Middle frontal gyrus (tissue), 1 donor: ENCODE results near the gene SYT3.
"Not testable (repeated sequence)": the region's sequence is repeated elsewhere in the genome, so short reads cannot be mapped to it uniquely, and the experiment has no call there.

Experiments
- DNase-seq: peaks from one replicate; pipeline ENCODE4 v3.0.0-alpha.2; 2015; ENCODE audit warnings: low spot score; ENCODE audit errors: extremely low spot score

Gene SYT3

DNA sequence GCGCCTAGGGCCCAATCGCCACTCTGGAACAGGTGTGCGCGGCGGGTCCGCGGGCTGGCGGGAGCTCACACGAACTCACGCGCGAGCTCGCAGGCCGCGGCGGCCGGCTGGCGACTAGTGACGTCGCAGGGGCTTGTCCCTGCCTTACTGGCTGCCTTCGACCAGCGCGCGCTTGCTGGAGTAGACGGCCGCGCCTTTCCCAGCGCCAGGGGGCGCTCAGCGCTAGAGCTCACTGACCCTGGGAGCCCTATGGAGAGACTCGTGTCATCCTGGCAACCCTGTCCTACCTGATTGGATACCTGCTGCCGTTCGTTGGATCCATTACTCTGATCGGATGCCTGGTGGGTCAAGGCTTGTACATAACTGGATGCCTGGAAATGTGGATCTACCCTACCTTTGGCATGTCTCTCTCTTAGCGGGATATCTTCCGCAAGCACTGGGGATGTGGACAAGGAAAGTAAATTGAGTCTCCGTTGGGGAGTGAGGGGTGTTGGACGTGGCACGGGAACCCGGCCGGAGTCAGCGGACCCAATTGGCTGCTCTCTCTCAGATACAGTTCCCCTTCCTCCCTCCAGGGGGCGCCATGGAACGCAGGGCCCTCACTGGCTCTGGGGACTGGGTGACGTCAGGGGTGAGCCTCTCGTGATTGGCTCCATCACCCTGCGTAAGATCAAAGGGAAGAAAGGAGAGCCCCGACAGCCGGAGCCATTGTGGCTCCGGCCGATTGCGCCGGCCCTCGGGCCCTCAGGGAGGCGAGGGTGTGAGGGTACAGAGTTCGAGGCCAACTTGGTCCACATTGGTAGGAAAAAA, 35.2 kb downstream of the SYT3 start:
- not testable (repeated sequence) for DNase-seq

DNA sequence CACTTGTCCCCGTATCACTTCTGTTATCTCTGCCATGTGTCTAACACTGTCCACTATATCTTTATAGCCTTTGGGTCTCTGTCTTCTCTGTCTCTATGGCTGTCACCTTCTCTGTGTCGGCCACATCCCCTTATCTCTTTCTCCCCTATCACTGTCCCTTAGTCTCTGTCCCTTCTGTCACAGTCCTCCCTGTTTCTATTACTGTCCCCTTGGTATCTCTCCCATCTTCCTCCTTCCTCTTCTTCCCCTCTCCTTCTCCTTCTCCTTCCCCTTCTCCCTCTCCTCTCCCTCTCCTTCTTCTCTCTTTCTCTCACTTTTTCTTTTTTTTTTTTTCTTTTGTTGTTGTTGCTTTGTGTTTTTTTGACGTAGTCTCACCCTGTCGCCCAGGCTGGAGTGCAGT, 36.7 kb downstream of the SYT3 start:
- DNase-seq: no peak

- DNase-seq: no peak
These were observed 37.2 kb downstream of the SYT3 start for GRCh38 chr19:50602496-50602895.

DNA sequence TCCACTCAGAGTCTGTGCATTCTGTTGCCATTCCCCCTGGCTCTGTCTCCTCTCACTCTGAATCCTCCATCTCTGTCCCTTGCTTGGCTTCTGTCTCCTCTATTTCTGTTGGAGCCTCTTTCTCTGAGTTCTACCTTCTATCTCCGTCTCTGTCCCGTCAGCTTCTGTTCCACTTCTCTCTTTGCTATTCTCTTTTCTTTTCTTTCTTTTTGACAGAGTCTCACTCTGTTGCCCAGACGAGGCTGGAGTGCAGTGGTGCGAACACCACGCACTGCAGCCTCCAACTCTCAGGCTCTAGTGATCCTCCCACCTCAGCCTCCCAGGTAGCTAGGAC, 37.6 kb downstream of the SYT3 start:
- no peak for DNase-seq

- DNase-seq: no peak
These were observed 38.1 kb downstream of the SYT3 start for GRCh38 chr19:50601407-50602088.

DNA sequence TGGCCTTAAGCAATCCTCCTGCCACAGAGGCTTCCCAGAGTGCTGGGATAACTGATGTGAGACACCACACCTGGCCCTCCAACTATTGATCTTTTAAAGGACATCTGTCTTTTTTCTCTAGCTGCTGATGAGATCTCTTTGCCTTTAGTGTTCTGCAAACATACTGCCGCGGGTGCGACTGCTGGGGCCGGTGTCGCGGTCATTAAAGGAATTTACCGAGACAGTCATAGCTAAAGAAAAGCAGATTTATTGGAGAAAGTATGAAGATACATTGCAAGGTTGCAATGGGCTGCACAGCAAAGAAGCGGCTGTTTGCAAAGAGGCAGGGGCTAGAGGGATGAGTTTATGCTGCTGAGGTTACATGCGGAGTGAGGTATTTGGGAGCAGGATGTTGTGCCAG, 40.3 kb downstream of the SYT3 start:
- DNase-seq: no peak

- DNase-seq: no peak
These were observed 49.5 kb downstream of the SYT3 start for GRCh38 chr19:50590191-50590590.

DNA sequence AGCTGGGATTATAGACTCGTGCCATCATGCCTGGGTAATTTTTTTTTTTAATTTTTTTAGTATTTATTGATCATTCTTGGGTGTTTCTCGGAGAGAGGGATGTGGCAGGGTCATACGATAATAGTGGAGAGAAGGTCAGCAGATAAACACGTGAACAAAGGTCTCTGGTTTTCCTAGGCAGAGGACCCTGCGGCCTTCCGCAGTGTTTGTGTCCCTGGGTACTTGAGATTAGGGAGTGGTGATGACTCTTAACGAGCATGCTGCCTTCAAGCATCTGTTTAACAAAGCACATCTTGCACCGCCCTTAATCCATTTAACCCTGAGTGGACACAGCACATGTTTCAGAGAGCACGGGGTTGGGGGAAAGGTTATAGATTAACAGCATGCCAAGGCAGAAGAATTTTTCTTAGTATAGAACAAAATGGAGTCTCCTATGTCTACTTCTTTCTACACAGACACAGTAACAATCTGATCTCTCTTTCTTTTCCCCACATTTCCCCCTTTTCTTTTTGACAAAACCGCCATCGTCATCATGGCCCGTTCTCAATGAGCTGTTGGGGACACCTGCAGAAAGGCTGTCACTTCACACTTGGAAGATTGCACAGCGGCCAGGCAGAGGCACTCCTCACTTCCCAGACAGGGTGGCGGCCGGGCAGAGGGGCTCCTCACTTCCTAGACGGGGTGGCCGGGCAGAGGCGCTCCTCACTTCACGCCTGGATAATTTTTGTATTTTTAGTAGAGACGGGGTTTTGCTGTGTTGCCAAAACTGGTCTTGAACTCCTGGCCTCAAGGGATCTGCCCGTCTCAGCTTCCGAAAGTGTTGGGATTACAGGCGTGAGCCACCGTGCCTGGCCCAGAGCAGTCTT, 57.7 kb downstream of the SYT3 start:
- not testable (repeated sequence) for DNase-seq

GRCh38 chr19:50580970-50581634, 58.6 kb downstream of the SYT3 start:
- DNase-seq: no peak

- DNase-seq: no peak
These were observed 59.4 kb downstream of the SYT3 start for GRCh38 chr19:50580240-50580639.

DNA sequence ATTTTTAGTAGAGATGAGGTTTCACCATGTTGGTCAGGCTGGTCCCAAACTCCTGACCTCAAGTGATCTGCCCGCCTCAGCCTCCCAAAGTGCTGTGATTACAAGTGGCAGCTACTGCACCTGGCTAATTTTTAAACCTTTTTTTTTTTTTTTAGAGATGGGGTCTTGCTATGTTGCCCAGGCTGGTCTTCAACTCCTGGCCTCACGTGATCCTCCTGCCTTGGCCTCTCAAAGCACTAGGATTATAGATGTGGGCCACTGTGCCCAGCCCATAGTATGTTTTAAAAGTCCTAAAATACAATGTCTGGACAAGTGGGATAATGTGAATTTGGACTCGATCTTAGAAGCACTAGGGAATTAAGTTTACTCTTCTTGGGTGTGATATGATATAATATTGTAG, 62.9 kb downstream of the SYT3 start:
- DNase-seq: not testable (repeated sequence)

- DNase-seq: no peak
These were observed 65.8 kb downstream of the SYT3 start for GRCh38 chr19:50573741-50574461.
